C4-2B (cell line): Measurements from ENCODE around the gene AHRR.

Experiments used
- H3K27ac ChIP-seq: fragments of 450-650 bp; 2 replicates; pipeline ENCODE4 v1.5.1; 2017
- ZFX ChIP-seq: fragments of 450-650 bp; IDR thresholded peaks from 2 replicates; pipeline ENCODE4 v1.6.1; 2017
- TF ChIP-seq, protein P1 (sequence below): fragments of 450-650 bp; conservative IDR thresholded peaks from 2 replicates; pipeline ENCODE4 v1.5.1; 2017; ENCODE audit warnings: mild to moderate bottlenecking

The AHRR gene

DNA sequence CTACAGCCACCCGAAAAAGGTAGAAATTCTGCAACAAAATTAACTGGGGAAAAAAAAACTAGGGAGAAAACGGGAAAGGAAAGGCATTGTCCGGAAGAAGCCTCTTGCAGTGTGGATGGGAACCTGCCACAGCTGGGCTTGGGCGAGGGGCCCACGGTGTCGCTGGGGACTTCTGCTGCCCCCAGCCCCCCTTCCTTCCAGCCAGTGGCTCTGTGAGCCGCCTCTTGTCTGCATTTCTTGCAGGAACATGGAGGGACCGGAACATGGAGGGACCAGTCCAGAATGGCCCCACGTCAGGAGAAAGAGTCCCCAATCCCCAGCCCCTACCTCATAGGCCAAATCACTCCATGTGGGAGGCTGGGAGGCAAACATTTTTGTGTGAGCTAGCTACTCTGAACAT is 84.5 kb downstream of the AHRR start:
- TF ChIP-seq ZFX, result no peak
- TF ChIP-seq, protein P1, sequence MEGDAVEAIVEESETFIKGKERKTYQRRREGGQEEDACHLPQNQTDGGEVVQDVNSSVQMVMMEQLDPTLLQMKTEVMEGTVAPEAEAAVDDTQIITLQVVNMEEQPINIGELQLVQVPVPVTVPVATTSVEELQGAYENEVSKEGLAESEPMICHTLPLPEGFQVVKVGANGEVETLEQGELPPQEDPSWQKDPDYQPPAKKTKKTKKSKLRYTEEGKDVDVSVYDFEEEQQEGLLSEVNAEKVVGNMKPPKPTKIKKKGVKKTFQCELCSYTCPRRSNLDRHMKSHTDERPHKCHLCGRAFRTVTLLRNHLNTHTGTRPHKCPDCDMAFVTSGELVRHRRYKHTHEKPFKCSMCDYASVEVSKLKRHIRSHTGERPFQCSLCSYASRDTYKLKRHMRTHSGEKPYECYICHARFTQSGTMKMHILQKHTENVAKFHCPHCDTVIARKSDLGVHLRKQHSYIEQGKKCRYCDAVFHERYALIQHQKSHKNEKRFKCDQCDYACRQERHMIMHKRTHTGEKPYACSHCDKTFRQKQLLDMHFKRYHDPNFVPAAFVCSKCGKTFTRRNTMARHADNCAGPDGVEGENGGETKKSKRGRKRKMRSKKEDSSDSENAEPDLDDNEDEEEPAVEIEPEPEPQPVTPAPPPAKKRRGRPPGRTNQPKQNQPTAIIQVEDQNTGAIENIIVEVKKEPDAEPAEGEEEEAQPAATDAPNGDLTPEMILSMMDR, result no peak
- no peak overlapping the region for H3K27ac ChIP-seq

DNA sequence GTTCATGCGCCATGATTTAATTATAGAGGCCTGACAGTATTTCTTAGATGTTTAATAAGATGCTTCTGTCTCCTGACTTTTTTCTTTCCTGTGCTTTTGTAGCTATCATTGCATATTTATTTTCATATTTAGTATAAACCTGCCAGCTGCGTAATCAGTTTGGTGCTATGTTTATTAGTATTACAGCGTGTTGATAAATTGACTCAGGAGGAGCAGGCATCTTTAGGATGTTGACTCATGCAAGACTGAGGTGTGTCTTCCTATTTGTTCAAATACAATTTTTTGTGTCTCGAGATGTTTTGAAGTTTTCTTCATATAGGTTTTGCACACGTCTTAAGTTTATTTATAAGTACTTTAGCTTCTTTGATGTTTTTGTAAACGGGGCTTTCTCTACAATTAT is 85.5 kb downstream of the AHRR start:
- TF ChIP-seq, protein P1, result no peak
- no peak for TF ChIP-seq ZFX

DNA sequence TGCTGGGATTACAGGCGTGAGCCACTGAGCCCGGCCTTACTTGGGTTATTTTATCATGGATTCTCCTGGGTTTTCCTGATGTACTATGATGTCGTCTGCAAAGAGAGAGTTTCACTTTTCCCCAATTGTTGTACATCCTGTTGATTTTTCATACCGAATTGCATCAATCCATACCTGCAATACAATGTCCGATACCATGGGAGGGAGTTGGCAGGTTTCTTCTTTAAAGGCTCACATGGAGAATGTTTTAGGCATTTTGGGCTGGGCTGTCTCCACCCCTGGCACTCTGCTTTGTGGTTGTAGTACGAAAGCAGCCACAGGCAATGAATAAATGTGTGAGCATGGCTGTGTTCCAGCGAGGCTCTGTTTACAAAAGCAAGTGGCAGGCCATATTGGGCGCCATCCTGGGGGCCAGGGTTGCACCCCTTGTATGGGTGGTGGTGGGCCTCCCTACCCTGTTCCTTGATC is 86.3 kb downstream of the AHRR start:
- H3K27ac ChIP-seq, result no peak overlapping the region
- no peak for TF ChIP-seq ZFX
- TF ChIP-seq, protein P1, result no peak

More for the DNA sequence above, 85.5 kb downstream of the AHRR start:
- H3K27ac ChIP-seq, result no peak overlapping the region

DNA sequence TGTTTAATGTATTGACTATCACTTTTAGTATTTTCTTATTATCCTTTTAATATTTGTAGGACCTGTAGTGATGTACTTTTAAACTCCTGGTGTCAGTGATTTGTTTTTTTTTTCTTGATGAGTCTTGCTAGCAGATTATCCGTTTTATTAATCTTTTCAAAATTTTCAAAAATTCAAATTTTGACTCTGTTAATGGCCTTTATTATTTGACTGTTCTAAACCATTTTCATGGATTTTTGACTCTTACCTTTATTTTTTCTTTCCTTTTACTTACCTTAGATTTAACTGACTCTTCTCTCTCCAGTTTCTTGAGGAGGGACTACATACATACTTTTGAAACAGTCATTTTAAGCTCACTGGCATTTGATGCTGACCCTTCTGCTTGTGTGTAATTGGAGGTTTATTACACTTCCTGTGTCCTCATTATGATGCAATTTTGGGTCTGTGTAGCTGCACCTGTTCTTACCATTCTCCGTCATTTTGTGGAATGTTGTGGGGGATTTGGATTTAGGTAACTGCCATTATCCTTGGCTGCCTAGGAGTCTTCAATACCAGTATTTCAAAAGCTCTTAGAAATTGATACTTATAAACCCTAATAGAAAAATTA is 89.5 kb downstream of the AHRR start:
- TF ChIP-seq ZFX, result no peak
- TF ChIP-seq, protein P1, result no peak
- no peak overlapping the region for H3K27ac ChIP-seq

DNA sequence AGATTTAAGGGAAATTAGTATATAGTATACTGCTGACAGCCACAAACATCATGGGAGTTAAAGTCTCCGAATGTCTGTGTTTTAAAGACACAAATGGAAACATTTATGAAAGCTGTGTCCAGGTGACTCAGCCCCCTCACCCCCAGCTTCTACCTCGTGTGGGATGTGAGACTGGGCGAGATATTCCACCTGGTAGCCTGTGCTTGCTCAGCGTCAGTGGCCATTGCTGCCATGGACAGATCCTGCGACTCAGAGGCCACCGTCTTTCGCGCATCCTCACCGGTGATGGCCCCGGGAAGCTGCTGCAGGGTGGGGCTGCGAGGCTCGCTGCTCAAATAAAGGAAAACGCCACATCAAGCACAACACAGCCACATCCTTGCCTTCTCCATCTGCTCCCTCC is 90.2 kb downstream of the AHRR start:
- H3K27ac ChIP-seq, result no peak overlapping the region

DNA sequence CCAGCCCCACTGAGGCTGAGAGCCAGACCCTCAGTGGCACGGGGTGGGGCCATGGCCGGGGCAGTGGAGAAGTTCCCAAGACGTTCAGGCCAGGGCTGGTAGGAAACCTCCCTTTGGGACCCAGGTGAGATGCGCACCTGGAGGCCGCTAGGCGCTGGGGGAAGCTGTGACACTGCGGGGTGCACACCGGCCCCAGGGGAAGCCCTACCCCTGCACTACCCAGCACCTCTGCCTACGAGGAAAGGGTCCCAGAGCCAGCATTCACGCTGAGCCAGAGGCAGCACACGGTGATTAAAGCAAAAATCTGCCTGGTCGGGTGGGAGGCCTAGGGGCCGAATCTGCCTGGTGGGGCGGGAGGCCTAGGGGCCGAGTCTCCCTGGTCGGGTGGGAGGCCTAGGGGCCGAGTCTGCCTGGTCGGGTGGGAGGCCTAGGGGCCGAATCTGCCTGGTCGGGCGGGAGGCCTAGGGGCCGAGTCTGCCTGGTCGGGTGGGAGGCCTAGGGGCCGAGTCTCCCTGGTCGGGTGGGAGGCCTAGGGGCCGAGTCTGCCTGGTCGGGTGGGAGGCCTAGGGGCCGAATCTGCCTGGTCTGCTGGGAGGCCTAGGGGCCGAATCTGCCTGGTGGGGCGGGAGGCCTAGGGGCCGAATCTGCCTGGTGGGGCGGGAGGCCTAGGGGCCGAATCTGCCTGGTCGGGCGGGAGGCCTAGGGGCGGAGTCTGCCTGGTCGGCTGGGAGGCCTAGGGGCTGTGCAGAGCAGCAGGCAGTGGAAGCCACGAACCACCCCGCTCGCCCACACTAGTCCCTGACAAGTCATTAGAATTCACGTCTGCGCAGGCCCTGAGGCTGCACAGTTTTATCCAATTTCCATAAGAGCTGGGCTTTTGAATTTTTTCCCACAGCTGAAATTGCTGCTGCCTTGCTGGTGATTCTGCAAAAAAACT is 93.7 kb downstream of the AHRR start:
- peak overlapping the region; percentile 32; the same call in 1 of the 2 replicates for H3K27ac ChIP-seq

More for the DNA sequence above, 90.2 kb downstream of the AHRR start:
- TF ChIP-seq, protein P1, result no peak
- TF ChIP-seq ZFX, result no peak

DNA sequence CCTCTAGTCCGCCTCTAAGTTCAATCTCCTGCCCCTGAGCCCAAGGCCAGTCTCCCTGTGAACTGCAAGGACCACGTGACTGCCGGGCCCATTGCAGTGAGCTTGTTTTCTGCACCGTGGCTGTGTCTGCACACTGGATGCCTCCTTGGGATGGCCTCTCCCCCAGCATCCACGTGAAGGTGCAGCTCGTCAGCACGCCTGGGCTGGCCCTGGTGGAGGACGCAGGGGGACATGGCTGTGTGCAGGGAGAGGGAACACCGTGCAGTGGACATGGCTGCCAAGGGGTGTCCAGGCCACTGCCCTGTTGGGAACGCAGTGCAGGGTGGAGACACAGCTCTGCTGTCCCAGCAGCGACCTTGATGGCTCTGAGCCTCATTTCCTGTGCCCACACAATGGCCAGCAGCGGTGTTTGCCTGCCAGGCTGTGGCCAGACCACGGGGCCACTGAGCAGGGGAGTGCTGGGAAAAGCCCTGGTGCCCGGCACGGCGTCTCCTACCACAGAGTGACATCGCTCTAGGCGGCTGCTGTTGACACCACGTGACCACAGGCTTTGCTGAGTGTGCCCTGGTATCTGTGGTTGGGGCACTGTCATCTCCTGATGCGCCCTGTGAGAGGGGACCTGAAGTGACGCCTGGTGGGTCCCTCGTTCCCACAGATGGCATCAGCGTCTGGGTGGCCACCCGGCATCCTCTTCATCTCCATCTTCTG is 94.6 kb downstream of the AHRR start:
- no peak overlapping the region for H3K27ac ChIP-seq
- TF ChIP-seq, protein P1, result no peak
- TF ChIP-seq ZFX, result no peak
